HG02610 (cell line): ENCODE results near the gene SORCS2.

Source experiments
- ATAC-seq: cut with Tn5 transposase; IDR thresholded peaks from one replicate; pipeline ENCODE4 v1.9.1; 2021; ENCODE audit warnings: mild to moderate bottlenecking, moderate library complexity; ENCODE audit not compliant: unreplicated experiment

The SORCS2 gene

GRCh38 chr4:7487998-7488671, 295.8 kb downstream of the SORCS2 start:
- no peak for ATAC-seq

- no peak for ATAC-seq
Observed at GRCh38 chr4:7491915-7492314, 299.6 kb downstream of the SORCS2 start.

GRCh38 chr4:7498446-7499200, 306.3 kb downstream of the SORCS2 start:
- ATAC-seq: no peak

GRCh38 chr4:7499661-7500060, 307.3 kb downstream of the SORCS2 start:
- ATAC-seq: no peak

GRCh38 chr4:7500404-7500803, 308.1 kb downstream of the SORCS2 start:
- no peak for ATAC-seq

GRCh38 chr4:7501314-7501713, 309.0 kb downstream of the SORCS2 start:
- no peak for ATAC-seq

- ATAC-seq: no peak
Observed at GRCh38 chr4:7501873-7502272, 309.5 kb downstream of the SORCS2 start.

GRCh38 chr4:7503559-7504249, 311.4 kb downstream of the SORCS2 start:
- ATAC-seq: no peak

- no peak for ATAC-seq
Observed at GRCh38 chr4:7505116-7505900, 313.0 kb downstream of the SORCS2 start.

- no peak for ATAC-seq
Observed at GRCh38 chr4:7506119-7506518, 313.8 kb downstream of the SORCS2 start.

- no peak for ATAC-seq
Observed at GRCh38 chr4:7506572-7506971, 314.2 kb downstream of the SORCS2 start.

GRCh38 chr4:7507381-7507780, 315.0 kb downstream of the SORCS2 start:
- ATAC-seq: no peak

GRCh38 chr4:7510066-7510465, 317.7 kb downstream of the SORCS2 start:
- ATAC-seq: no peak

GRCh38 chr4:7510538-7510937, 318.2 kb downstream of the SORCS2 start:
- ATAC-seq: no peak

GRCh38 chr4:7511525-7511924, 319.2 kb downstream of the SORCS2 start:
- ATAC-seq: no peak

- no peak for ATAC-seq
Observed at GRCh38 chr4:7512428-7512827, 320.1 kb downstream of the SORCS2 start.

- no peak for ATAC-seq
Observed at GRCh38 chr4:7512946-7513345, 320.6 kb downstream of the SORCS2 start.

- ATAC-seq: no peak
Observed at GRCh38 chr4:7513671-7514070, 321.3 kb downstream of the SORCS2 start.

- no peak for ATAC-seq
Observed at GRCh38 chr4:7514281-7514680, 321.9 kb downstream of the SORCS2 start.

GRCh38 chr4:7514789-7515188, 322.5 kb downstream of the SORCS2 start:
- no peak for ATAC-seq

- no peak for ATAC-seq
Observed at GRCh38 chr4:7515390-7515902, 323.1 kb downstream of the SORCS2 start.
